22Rv1 (cell line): ENCODE measurements around the gene YPEL5.

Experiments
- CTCF ChIP-seq: fragments of 450-650 bp; IDR thresholded peaks from 2 replicates; pipeline ENCODE4 v1.5.1; 2017; ENCODE audit warnings: mild to moderate bottlenecking
- ZFX ChIP-seq: fragments of 450-650 bp; IDR thresholded peaks from 2 replicates; pipeline ENCODE4 v1.6.1; 2017; ENCODE audit warnings: antibody characterized with exemption, borderline replicate concordance

GRCh38 chr2:30127016-30127893, 19.6 kb upstream of the YPEL5 start:
- TF ChIP-seq CTCF (no peak), ZFX (no peak)
